ENCODE data around the gene SDF4.

GRCh38 chr1:1215080-1215676 is 16.6 kb downstream of the SDF4 start:
- no peak for TF ChIP-seq CTCF (IDR thresholded peaks at IDR 0.05 in 4 of 5, conservative IDR thresholded peaks at IDR 0.05 in 1 of 5)
- no peak for TF ChIP-seq POLR2A (IDR thresholded peaks at IDR 0.05)

Data from gastrocnemius medialis (tissue), 4 donors.